KOPT-K1 (cell line): ENCODE data around the gene LMO4.
A peak's percentile ranks its signal among the peaks of the same experiment; 100 is the strongest.

Source experiments
- H3K27ac ChIP-seq: fragments of 200-600 bp; sonication (generic); 2 replicates; pipeline ENCODE4 v1.5.1; 2016; ENCODE audit warnings: antibody characterized with exemption, mild to moderate bottlenecking, low read depth, low read length; ENCODE audit not compliant: poor library complexity, severe bottlenecking
- H3K36me3 ChIP-seq: fragments of 200-600 bp; sonication (generic); 2 replicates; pipeline ENCODE4 v1.5.1; 2017; ENCODE audit warnings: antibody characterized with exemption, mild to moderate bottlenecking, low read length, moderate library complexity; ENCODE audit not compliant: insufficient read depth
- H3K9me3 ChIP-seq: fragments of 200-600 bp; sonication (generic); 2 replicates; pipeline ENCODE4 v1.5.1; 2017; ENCODE audit warnings: antibody characterized with exemption, low read length, mild to moderate bottlenecking; ENCODE audit not compliant: insufficient read depth, poor library complexity, severe bottlenecking

Gene LMO4

GRCh38 chr1:87307931-87308330 is 20.7 kb upstream of the LMO4 start:
- H3K27ac ChIP-seq: no peak overlapping the region
- H3K36me3 ChIP-seq: no peaks in the 10 kb centered on the region

DNA sequence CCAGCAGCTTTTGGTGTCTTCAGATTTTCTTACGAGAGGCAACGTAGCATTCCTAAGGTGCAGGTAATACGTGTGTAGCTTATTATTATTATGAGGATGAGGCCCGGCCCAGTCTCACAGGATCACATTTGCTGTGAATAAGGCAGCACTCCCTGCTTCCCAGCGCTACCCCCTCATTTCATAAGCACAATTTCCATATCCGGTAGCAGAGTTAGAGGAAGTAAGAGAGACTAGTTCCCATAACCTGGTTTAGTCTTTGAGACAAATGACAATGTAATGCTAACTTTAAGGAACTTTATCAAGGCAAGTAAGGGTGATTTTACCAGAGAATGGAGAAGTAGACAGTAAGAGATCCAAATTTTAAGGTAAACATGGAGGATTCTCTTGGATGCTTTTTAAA is 14.6 kb upstream of the LMO4 start:
- Histone ChIP-seq H3K36me3 (no peaks in the 10 kb centered on the region), H3K27ac (no peak overlapping the region), H3K9me3 (no peaks in the 10 kb centered on the region)

More at GRCh38 chr1:87307931-87308330, 20.7 kb upstream of the LMO4 start:
- no peaks in the 10 kb centered on the region for H3K9me3 ChIP-seq

DNA sequence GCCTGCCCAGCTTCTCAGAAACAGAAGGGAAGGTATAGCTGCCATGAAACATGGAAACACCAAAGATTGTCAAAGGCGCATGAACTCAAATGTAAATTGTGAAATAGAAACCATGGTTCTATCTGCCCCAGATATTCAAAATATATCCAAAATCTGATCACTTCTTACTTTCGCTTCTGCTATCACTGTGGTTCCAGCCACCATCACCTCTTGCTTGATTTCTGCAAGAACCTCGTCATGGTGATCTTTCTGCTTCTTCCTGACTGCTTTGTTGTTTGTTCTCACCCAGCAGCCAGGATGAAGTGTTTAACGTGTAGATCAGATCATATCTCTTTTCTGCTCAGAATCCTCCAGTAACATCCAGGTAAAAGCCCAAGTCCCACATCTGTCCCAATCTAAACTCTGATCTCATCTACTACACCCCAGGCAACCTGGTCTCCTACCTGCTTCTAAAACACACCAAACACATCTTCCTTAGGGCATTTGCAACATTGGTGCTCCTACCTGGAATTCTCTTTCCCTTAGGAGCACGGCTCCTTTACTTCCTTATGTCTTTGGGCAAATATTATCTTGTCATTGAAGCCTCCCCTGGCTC is 10.5 kb upstream of the LMO4 start:
- Histone ChIP-seq H3K36me3 (no peaks in the 10 kb centered on the region), H3K9me3 (no peaks in the 10 kb centered on the region), H3K27ac (no peak overlapping the region)

DNA sequence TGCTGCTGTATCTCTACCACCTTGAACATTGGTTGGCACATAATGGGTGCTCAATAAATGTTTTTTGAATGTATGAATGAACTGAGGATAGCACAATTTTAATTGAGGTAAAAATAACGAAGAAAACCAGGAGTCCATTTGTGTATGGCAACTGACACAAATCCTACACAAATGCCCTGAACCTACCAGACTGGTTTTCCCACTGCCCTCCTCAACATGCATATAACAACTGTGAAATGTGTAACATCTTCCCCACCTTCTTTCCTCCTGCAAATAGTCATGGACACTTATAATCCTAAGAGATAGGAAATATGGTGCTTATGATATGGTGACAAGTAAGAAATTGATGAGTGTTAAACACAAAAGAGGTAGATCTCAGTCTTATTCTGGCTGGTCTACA is 9.9 kb upstream of the LMO4 start:
- Histone ChIP-seq H3K27ac (no peak overlapping the region), H3K36me3 (no peaks in the 10 kb centered on the region), H3K9me3 (no peaks in the 10 kb centered on the region)

DNA sequence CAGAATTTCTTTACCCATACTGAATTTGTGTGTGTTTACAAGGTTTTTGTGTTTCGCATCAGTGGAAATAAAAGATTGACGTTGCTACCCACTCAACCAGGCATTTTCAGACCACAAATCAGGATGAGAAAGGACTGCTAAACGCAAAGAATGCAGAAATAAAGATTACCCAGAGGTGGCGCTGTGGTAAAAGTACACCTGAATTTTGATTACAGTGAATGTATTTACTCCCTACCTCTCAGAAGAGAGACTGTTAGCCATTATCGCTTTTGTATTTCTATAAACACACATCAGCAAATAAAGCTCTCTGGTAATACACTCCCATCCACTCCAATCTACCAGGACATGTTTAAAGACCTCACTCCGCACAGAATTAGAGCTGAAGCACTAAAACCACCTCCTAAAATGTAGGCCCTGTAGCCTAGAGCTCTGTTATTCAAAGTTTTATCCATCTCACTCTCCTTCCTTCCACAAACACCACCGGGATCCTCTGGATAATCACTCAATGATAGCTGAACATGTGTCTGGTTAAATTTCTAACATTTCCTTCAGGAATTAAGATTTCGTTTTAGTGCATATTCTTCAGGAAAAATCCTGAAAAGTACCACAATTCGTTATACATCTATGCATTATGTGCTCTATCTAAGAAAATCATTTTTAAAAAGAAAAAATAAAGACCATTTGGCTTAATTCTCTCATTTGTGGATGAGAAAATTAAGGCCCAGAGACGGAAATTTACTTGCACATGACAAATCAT is 2.5 kb upstream of the LMO4 start:
- Histone ChIP-seq H3K36me3 (no peaks in the 10 kb centered on the region), H3K9me3 (no peaks in the 10 kb centered on the region), H3K27ac (no peak overlapping the region)

GRCh38 chr1:87327376-87328271 is 1.1 kb upstream of the LMO4 start:
- no peaks in the 10 kb centered on the region for H3K36me3 ChIP-seq
- H3K27ac ChIP-seq: no peak overlapping the region
- H3K9me3 ChIP-seq: no peaks in the 10 kb centered on the region

GRCh38 chr1:87329051-87329525 is 408 bp downstream of the LMO4 start:
- no peaks in the 10 kb centered on the region for H3K36me3 ChIP-seq
- H3K9me3 ChIP-seq: no peaks in the 10 kb centered on the region
- peak overlapping the region; percentile 42 for H3K27ac ChIP-seq

- H3K27ac ChIP-seq: peak overlapping the region; percentile 42
- no peaks in the 10 kb centered on the region for H3K9me3 ChIP-seq
- no peaks in the 10 kb centered on the region for H3K36me3 ChIP-seq
These were observed 911 bp downstream of the LMO4 start for GRCh38 chr1:87329526-87330056.

- no peaks in the 10 kb centered on the region for H3K36me3 ChIP-seq
These were observed 1.6 kb downstream of the LMO4 start for GRCh38 chr1:87330057-87330884.

DNA sequence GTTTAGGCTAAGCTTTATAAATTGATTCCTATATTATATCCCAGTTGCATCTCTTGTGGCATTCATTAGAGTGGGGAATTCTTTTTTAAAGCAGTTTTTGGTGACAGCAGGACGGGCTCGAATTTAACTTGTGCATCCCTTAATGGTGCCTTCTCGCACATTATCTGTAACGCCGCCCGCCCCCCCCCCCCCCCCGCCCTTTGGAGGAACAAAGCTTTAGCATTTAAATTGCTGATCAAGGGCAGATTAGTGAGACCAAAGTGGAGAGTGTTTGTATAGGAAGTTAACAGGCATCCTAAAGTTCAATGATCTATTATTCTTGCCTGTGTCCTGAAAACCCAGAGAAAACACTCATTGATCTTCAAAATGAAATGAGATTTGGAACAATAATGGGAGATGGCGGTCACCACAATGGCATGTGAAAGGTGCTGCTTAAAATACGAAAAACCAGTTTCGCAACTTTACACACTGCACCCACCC is 2.2 kb downstream of the LMO4 start:
- H3K27ac ChIP-seq: no peak overlapping the region
- H3K36me3 ChIP-seq: no peaks in the 10 kb centered on the region
- H3K9me3 ChIP-seq: no peaks in the 10 kb centered on the region

More at GRCh38 chr1:87330057-87330884, 1.6 kb downstream of the LMO4 start:
- Histone ChIP-seq H3K9me3 (no peaks in the 10 kb centered on the region), H3K27ac (no peak overlapping the region)

DNA sequence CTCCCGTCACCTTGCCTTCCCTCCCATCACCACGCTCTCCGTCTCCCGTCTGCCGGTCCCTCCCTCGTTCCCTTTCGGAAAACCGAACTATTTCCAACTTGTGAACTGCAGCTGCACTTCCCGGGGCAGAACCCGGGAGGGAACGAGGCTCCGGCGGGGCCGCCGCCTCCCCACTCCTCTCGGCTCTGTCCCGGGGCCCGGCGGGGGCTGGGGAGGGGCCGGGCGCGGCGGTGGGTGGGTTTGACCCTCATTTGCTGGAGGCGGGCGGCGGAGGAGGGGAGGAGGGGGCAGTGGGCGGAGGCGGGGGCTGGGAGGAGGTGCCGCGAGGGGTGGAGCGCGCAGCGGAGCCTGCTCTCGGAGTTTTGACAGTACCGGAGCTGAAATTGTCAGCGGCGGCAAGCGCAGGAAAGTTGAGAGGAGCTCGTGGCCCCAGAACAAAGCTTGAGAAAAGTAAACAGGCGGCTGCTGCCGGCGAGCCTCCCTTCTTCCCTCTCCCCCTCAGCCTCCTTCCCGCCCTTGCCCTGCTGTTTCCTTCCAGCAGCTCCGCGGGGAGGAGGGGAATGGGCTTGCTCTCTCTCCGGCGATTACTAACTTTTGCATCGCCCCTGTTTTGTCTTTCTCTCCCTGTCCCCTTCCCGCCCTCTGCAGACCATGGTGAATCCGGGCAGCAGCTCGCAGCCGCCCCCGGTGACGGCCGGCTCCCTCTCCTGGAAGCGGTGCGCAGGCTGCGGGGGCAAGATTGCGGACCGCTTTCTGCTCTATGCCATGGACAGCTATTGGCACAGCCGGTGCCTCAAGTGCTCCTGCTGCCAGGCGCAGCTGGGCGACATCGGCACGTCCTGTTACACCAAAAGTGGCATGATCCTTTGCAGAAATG is 2.9 kb downstream of the LMO4 start:
- Histone ChIP-seq H3K9me3 (no peaks in the 10 kb centered on the region), H3K27ac (peak overlapping the region; percentile 24), H3K36me3 (no peaks in the 10 kb centered on the region)

DNA sequence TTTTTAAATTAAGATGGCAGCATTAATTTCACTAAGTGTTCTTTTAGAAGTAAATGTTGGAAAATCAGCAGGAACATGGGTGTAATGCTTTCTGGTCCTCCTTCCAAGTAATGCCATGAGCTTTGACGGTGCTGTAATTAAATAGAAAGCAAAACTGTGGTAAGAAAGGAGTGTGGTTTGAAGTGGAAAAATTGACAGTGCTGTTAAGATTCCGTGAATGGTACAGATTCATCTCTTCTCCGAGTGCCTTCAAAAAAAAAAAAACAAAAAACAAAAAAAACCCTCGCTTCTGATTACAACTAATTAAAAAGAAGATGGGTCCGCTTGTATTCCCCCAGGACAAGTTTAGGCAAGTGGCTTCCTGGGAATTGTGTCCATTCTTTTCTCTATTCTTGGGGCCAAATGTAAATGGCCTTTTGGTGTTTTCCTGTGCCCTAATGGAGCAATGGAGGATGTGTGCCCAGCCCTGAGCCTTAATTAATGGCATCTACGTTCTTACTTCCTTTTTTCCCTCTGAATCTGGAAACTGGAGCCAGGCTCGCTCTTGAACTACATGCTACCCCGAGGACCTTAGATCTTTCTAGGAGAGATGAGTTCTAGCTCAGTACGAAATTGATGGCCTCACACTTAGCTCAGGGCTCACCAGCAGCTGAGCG is 5.1 kb downstream of the LMO4 start:
- Histone ChIP-seq H3K9me3 (no peaks in the 10 kb centered on the region), H3K27ac (no peak overlapping the region), H3K36me3 (no peaks in the 10 kb centered on the region)
